Measurements from ENCODE around the gene FCHSD1. TPM values are rescaled to one million over a fixed set of nuclear protein-coding genes. Genes with fewer than 3 reads are reported as not detected.

Gene FCHSD1
- total RNA-seq, 4 donors from 2014 or later = 15.2 to 28.3 (median 22.7) TPM

- H3K36me3 ChIP-seq = peaks cover 5 to 7% of the 10 kb centered on the region in 2 donors
- peaks cover 27 to 30% of the 10 kb centered on the region in 2 donors for H3K4me1 ChIP-seq
- H3K27me3 ChIP-seq = no peaks in the 10 kb centered on the region
- no peak for DNase-seq
- no peak overlapping the region for H3K4me3 ChIP-seq (replicated peaks in 1 of 3)
- H3K9me3 ChIP-seq = no peaks in the 10 kb centered on the region
- 64 to 68% methylated on average over 5 of the region's 5 CpGs for WGBS, 2 donors
- no peak for TF ChIP-seq POLR2A (IDR thresholded peaks at IDR 0.05)
- TF ChIP-seq CTCF (IDR thresholded peaks at IDR 0.05) = no peak
- H3K27ac ChIP-seq = no peak overlapping the region
- intact Hi-C loops (cut with DNase I) = no loop called here
These were observed 17.2 kb downstream of the FCHSD1 start for GRCh38 chr5:141633871-141634561.

- no peaks in the 10 kb centered on the region for H3K9me3 ChIP-seq
- H3K4me3 ChIP-seq (replicated peaks in 1 of 3) = no peak overlapping the region
- no peaks in the 10 kb centered on the region for H3K27me3 ChIP-seq
- peaks cover 18 to 20% of the 10 kb centered on the region in 2 donors for H3K36me3 ChIP-seq
- WGBS, 2 donors = 98 to 100% methylated on average over 2 of the region's 2 CpGs
- no peak overlapping the region for H3K27ac ChIP-seq
- intact Hi-C loops (cut with DNase I) = no loop called here
- peaks cover 19 to 23% of the 10 kb centered on the region in 2 donors for H3K4me1 ChIP-seq
- DNase-seq = no peak
- TF ChIP-seq CTCF (IDR thresholded peaks at IDR 0.05) (no peak), POLR2A (IDR thresholded peaks at IDR 0.05) (no peak)
These were observed 18.6 kb downstream of the FCHSD1 start for GRCh38 chr5:141632650-141633049.

GRCh38 chr5:141630570-141631140 is 20.6 kb downstream of the FCHSD1 start:
- DNase-seq = no peak
- Histone ChIP-seq H3K27ac (no peak overlapping the region), H3K4me3 (replicated peaks in 1 of 3) (no peak overlapping the region), H3K9me3 (no peaks in the 10 kb centered on the region), H3K4me1 (peaks cover 11 to 13% of the 10 kb centered on the region in 2 donors), H3K36me3 (peaks cover 24 to 32% of the 10 kb centered on the region in 2 donors), H3K27me3 (no peaks in the 10 kb centered on the region)
- TF ChIP-seq CTCF (IDR thresholded peaks at IDR 0.05) (no peak), POLR2A (IDR thresholded peaks at IDR 0.05) (no peak)
- 94 to 97% methylated on average over 5 of the region's 5 CpGs for WGBS, 2 donors
- intact Hi-C loops (cut with DNase I) = no loop called here

GRCh38 chr5:141628175-141628788 is 22.9 kb downstream of the FCHSD1 start:
- Histone ChIP-seq H3K27ac (no peak overlapping the region), H3K4me1 (no peaks in the 10 kb centered on the region), H3K4me3 (replicated peaks in 1 of 3) (no peak overlapping the region), H3K36me3 (peaks cover 44 to 45% of the 10 kb centered on the region in 2 donors), H3K9me3 (no peaks in the 10 kb centered on the region), H3K27me3 (no peaks in the 10 kb centered on the region)
- DNase-seq = no peak
- 93% methylated on average over 6 of the region's 6 CpGs for WGBS, 2 donors
- TF ChIP-seq CTCF (IDR thresholded peaks at IDR 0.05) (no peak), POLR2A (IDR thresholded peaks at IDR 0.05) (no peak)
- intact Hi-C loops (cut with DNase I) = loop anchor here (5.0 kb wide), 1 partner anchor 36 kb away; no protein-coding TSS in a partner anchor

GRCh38 chr5:141623611-141624010 is 27.6 kb downstream of the FCHSD1 start:
- no peak for DNase-seq
- Histone ChIP-seq H3K4me1 (no peaks in the 10 kb centered on the region), H3K9me3 (no peaks in the 10 kb centered on the region), H3K4me3 (replicated peaks in 1 of 3) (no peak overlapping the region), H3K27ac (no peak overlapping the region), H3K27me3 (no peaks in the 10 kb centered on the region), H3K36me3 (peaks cover 52 to 54% of the 10 kb centered on the region in 2 donors)
- WGBS, 2 donors = 82 to 90% methylated on average over 5 of the region's 5 CpGs
- TF ChIP-seq CTCF (IDR thresholded peaks at IDR 0.05) = no peak
- no peak for TF ChIP-seq POLR2A (IDR thresholded peaks at IDR 0.05)
- intact Hi-C loops (cut with DNase I) = no loop called here

All from thyroid gland (tissue), 4 donors.